Spleen (tissue), 11 donors: Measurements from ENCODE around the gene RBM38. TPM values are rescaled to one million over a fixed set of nuclear protein-coding genes. Genes with fewer than 3 reads are reported as not detected.

ENCODE experiments used
- DNase-seq: peaks from one replicate; pipeline ENCODE4 v3.0.0-alpha.2; 2020
- H3K27ac ChIP-seq, 8 donors: fragments of 200-600 bp; sonication (generic) in 7 of 8; 1 replicate in 4 of 8; 2 replicates in 4 of 8; pipeline versions ENCODE4 v1.5.0 to v1.8.0; 2016 to 2021; ENCODE audit warnings: inconsistent platforms in 4 of 8, mild to moderate bottlenecking in 4 of 8, moderate library complexity in 1 of 8
- H3K27me3 ChIP-seq, 7 donors: fragments of 200-600 bp; sonication (generic) in 6 of 7; replicated peaks in 1 of 7; 1 replicate in 4 of 7; 2 replicates in 3 of 7; pipeline versions ENCODE4 v1.5.0 to v1.8.0; 2016 to 2021; ENCODE audit warnings: inconsistent platforms in 3 of 7, mild to moderate bottlenecking in 1 of 7
- H3K36me3 ChIP-seq, 6 donors: fragments of 200-600 bp; sonication (generic) in 5 of 6; 1 replicate in 4 of 6; 2 replicates in 2 of 6; pipeline versions ENCODE4 v1.5.0 to v1.8.0; 2016 to 2021; ENCODE audit warnings: inconsistent platforms in 2 of 6
- H3K4me1 ChIP-seq, 6 donors: fragments of 200-600 bp; sonication (generic) in 5 of 6; 1 replicate in 3 of 6; 2 replicates in 3 of 6; pipeline versions ENCODE4 v1.5.0 to v1.8.0; 2016 to 2021; ENCODE audit warnings: inconsistent platforms in 3 of 6
- H3K4me3 ChIP-seq, 8 donors: fragments of 200-600 bp; sonication (generic) in 7 of 8; 1 replicate in 4 of 8; 2 replicates in 4 of 8; pipeline versions ENCODE4 v1.5.0 to v1.8.0; 2016 to 2021; ENCODE audit warnings: inconsistent platforms in 4 of 8, mild to moderate bottlenecking in 4 of 8, moderate library complexity in 2 of 8
- H3K9me3 ChIP-seq, 8 donors: fragments of 200-600 bp; sonication (generic) in 7 of 8; 1 replicate in 4 of 8; 2 replicates in 4 of 8; pipeline versions ENCODE4 v1.5.0 to v1.8.0; 2016 to 2021; ENCODE audit warnings: inconsistent platforms in 4 of 8
- CTCF ChIP-seq, 11 experiments: fragments of 200-600 bp in 7 of 11; fragments of 450-650 bp in 4 of 11; sonication (generic) in 4 of 11; IDR thresholded peaks in 8 of 11; conservative IDR thresholded peaks in 3 of 11; 1 replicate in 7 of 11; 2 replicates in 4 of 11; pipeline versions ENCODE4 v1.4.0 to v1.8.0; 2016 to 2021; ENCODE audit warnings: antibody characterized with exemption in 11 of 11, inconsistent platforms in 4 of 11, mild to moderate bottlenecking in 1 of 11
- POLR2A ChIP-seq, 3 donors: fragments of 450-650 bp; IDR thresholded peaks; one replicate each; pipeline ENCODE4 v1.5.1; 2017; ENCODE audit warnings: antibody characterized with exemption in 3 of 3, mild to moderate bottlenecking in 1 of 3
- POLR2AphosphoS5 ChIP-seq, 3 donors: sonication (generic); formaldehyde crosslinking; IDR thresholded peaks; one replicate each; pipeline ENCODE4 v1.5.1; 2017; ENCODE audit warnings: antibody characterized with exemption in 3 of 3
- WGBS, 5 donors: extraction: QIAGEN DNeasy Blood & Tissue Kit in 3 of 5; methylation state at CpG; one replicate each; pipeline versions ENCODE4 v1.1.5 to v1.1.7; 2013 to 2018; 5-methylcytosine and 5-hydroxymethylcytosine counted together
- intact Hi-C: fragments of 100-400 bp; cut with DNase I; formaldehyde crosslinking; loops from one replicate; pipeline ENCODE4 v1.15.0; 2023; ENCODE audit warnings: low total_unique reads
- polyA plus RNA-seq, 3 donors: library from polyadenylated mRNA; stranded (reverse); fragments of 200-250 nt; gene quantifications; one replicate each; pipeline ENCODE4 v1.2.1, GENCODE V29; 2013
- total RNA-seq, 7 donors: library from RNA; depleted of rRNA in 3 of 7; stranded (reverse); fragments of >200 nt in 3 of 7; fragmentation: NEBNext Ultra II Directional in 4 of 7; extraction: Animal tissue kit (Norgen Biotek cat#: 25700) in 4 of 7; gene quantifications; one replicate each; pipeline versions ENCODE4 v1.1.0 to v1.2.1, GENCODE V29; 2016 to 2021
- donor health status: healthy with polysubstance abuse.
- donor health status: DM: no; HTN: no; CAD: no; lungs with moderate emphysema.
- donor health status: DM: no; HTN: no; CAD: no.
- donor health status: Bipolar disorder and iron deficiency.
- donor health status: healthy.
- donor health status: DM: no; HTN: no; CAD: no.
- donor health status: DM: yes; HTN: yes; CAD: no.

The RBM38 gene
- total and polyA plus RNA-seq, 10 donors: 48.6 to 120 (median 65.8) TPM

- peaks cover 6 to 100% (median 83%) of the 10 kb centered on the region in 6 donors for H3K36me3 ChIP-seq
- no peaks in the 10 kb centered on the region for H3K27me3 ChIP-seq
- DNase-seq: no peak
- peak overlapping the region in 2 of 8 donors; percentile 54 to 94 for H3K27ac ChIP-seq
- intact Hi-C loops: no loop called here
- H3K4me3 ChIP-seq: no peak overlapping the region
- WGBS, 5 donors: 85 to 91% (median 90%) methylated on average over 10 to 11 of the region's 11 CpGs
- H3K4me1 ChIP-seq: peaks cover 38 to 100% (median 73%) of the 10 kb centered on the region in 6 donors
- H3K9me3 ChIP-seq: no peaks in the 10 kb centered on the region
- TF ChIP-seq POLR2AphosphoS5 (IDR thresholded peaks at IDR 0.05) (no peak), CTCF (IDR thresholded peaks at IDR 0.05 in 8 of 11, conservative IDR thresholded peaks at IDR 0.05 in 3 of 11) (no peak)
Measured at GRCh38 chr20:57404006-57404405, 12.8 kb downstream of the RBM38 start.

- peaks cover 33 to 100% (median 73%) of the 10 kb centered on the region in 6 donors for H3K4me1 ChIP-seq
- DNase-seq: peak; percentile 71
Measured at GRCh38 chr20:57404419-57405072, 13.3 kb downstream of the RBM38 start.

GRCh38 chr20:57405236-57406016, 14.2 kb downstream of the RBM38 start:
- TF ChIP-seq POLR2A (IDR thresholded peaks at IDR 0.05): no peak
- TF ChIP-seq POLR2AphosphoS5 (IDR thresholded peaks at IDR 0.05): no peak
- no peak for TF ChIP-seq CTCF (IDR thresholded peaks at IDR 0.05 in 8 of 11, conservative IDR thresholded peaks at IDR 0.05 in 3 of 11)
- no peaks in the 10 kb centered on the region for H3K27me3 ChIP-seq
- no peak overlapping the region for H3K4me3 ChIP-seq
- DNase-seq: peak; percentile 66
- 79 to 99% (median 88%) methylated on average over 10 to 18 of the region's 18 CpGs for WGBS, 5 donors
- intact Hi-C loops: no loop called here
- H3K9me3 ChIP-seq: no peaks in the 10 kb centered on the region
- H3K36me3 ChIP-seq: peaks cover 6 to 100% (median 93%) of the 10 kb centered on the region in 6 donors
- H3K27ac ChIP-seq: peak overlapping the region in 1 of 8 donors; percentile 14
- H3K4me1 ChIP-seq: peaks cover 24 to 100% (median 69%) of the 10 kb centered on the region in 6 donors

More at GRCh38 chr20:57404419-57405072, 13.3 kb downstream of the RBM38 start:
- Histone ChIP-seq H3K4me3 (no peak overlapping the region), H3K9me3 (no peaks in the 10 kb centered on the region), H3K27me3 (no peaks in the 10 kb centered on the region), H3K36me3 (peaks cover 6 to 100% (median 88%) of the 10 kb centered on the region in 6 donors), H3K27ac (peak overlapping the region in 1 of 8 donors; percentile 14)
- intact Hi-C loops: no loop called here
- TF ChIP-seq POLR2A (IDR thresholded peaks at IDR 0.05): no peak
- peak in 1 of 3 donors; percentile 4 for TF ChIP-seq POLR2AphosphoS5 (IDR thresholded peaks at IDR 0.05)
- 93 to 96% (median 95%) methylated on average over 18 to 22 of the region's 22 CpGs for WGBS, 5 donors

GRCh38 chr20:57407541-57407956, 16.4 kb downstream of the RBM38 start:
- TF ChIP-seq POLR2AphosphoS5 (IDR thresholded peaks at IDR 0.05) (peak in 2 of 3 donors; percentile 21 to 75), POLR2A (IDR thresholded peaks at IDR 0.05) (no peak), CTCF (IDR thresholded peaks at IDR 0.05 in 8 of 11, conservative IDR thresholded peaks at IDR 0.05 in 3 of 11) (no peak)
- intact Hi-C loops: no loop called here
- DNase-seq: peak; percentile 78
- H3K36me3 ChIP-seq: peaks cover 6 to 83% (median 81%) of the 10 kb centered on the region in 6 donors
- H3K4me3 ChIP-seq: no peak overlapping the region
- no peaks in the 10 kb centered on the region for H3K9me3 ChIP-seq
- H3K27ac ChIP-seq: no peak overlapping the region
- no peaks in the 10 kb centered on the region for H3K27me3 ChIP-seq
- WGBS, 5 donors: 83 to 89% (median 86%) methylated on average over 27 to 29 of the region's 29 CpGs
- H3K4me1 ChIP-seq: peaks cover 3 to 100% (median 50%) of the 10 kb centered on the region in 6 donors
